Hepatocyte (in vitro differentiated cells): ENCODE data around the gene CUX1. TPM values are rescaled to one million over a fixed set of nuclear protein-coding genes. Genes with fewer than 3 reads are reported as not detected.
"Not testable (repeated sequence)": the region's sequence is repeated elsewhere in the genome, so short reads cannot be mapped to it uniquely, and the experiment has no call there.

Experiments used
- DNase-seq: peaks from one replicate; pipeline ENCODE4 v3.0.0-alpha.2; 2016; ENCODE audit warnings: low spot score
- H2AFZ ChIP-seq: fragments of 200-600 bp; sonication (generic); 2 replicates; pipeline ENCODE4 v1.6.0; 2016; ENCODE audit warnings: antibody characterized with exemption, mild to moderate bottlenecking
- H3K27ac ChIP-seq: fragments of 200-600 bp; sonication (generic); 2 replicates; pipeline ENCODE4 v1.5.1; 2016; ENCODE audit warnings: mild to moderate bottlenecking
- H3K27me3 ChIP-seq: fragments of 200-600 bp; sonication (generic); 2 replicates; pipeline ENCODE4 v1.6.1; 2016
- H3K36me3 ChIP-seq: fragments of 200-600 bp; sonication (generic); replicated peaks from 2 replicates; pipeline ENCODE4 v1.5.1; 2016; ENCODE audit warnings: low read depth; ENCODE audit not compliant: insufficient read depth
- H3K4me1 ChIP-seq: fragments of 200-600 bp; sonication (generic); 2 replicates; pipeline ENCODE4 v1.5.1; 2016; ENCODE audit warnings: mild to moderate bottlenecking, moderate library complexity; ENCODE audit not compliant: insufficient read depth
- H3K4me2 ChIP-seq: fragments of 200-600 bp; sonication (generic); 2 replicates; pipeline ENCODE4 v1.6.0; 2016
- H3K4me3 ChIP-seq: fragments of 200-600 bp; sonication (generic); 2 replicates; pipeline ENCODE4 v1.5.1; 2016; ENCODE audit warnings: mild to moderate bottlenecking
- H3K79me2 ChIP-seq: fragments of 200-600 bp; sonication (generic); 2 replicates; pipeline ENCODE4 v1.6.0; 2017; ENCODE audit warnings: mild to moderate bottlenecking
- H3K9me2 ChIP-seq: fragments of 200-600 bp; sonication (generic); replicated peaks from 2 replicates; pipeline ENCODE4 v1.6.0; 2017; ENCODE audit warnings: mild to moderate bottlenecking; ENCODE audit not compliant: insufficient read depth
- H3K9me3 ChIP-seq: fragments of 200-600 bp; sonication (generic); 2 replicates; pipeline ENCODE4 v1.5.1; 2016; ENCODE audit warnings: low read depth, mild to moderate bottlenecking
- H4K20me1 ChIP-seq: fragments of 200-600 bp; sonication (generic); 2 replicates; pipeline ENCODE4 v1.6.0; 2016; ENCODE audit warnings: mild to moderate bottlenecking; ENCODE audit not compliant: insufficient read depth, poor library complexity, severe bottlenecking
- CTCF ChIP-seq: fragments of 200-600 bp; sonication (generic); IDR thresholded peaks from 2 replicates; pipeline ENCODE4 v1.5.1; 2016; ENCODE audit warnings: antibody characterized with exemption, mild to moderate bottlenecking; ENCODE audit not compliant: poor library complexity
- EZH2 ChIP-seq: fragments of 200-600 bp; sonication (generic); IDR thresholded peaks from 2 replicates; pipeline ENCODE4 v1.6.1; 2016; ENCODE audit warnings: antibody characterized with exemption, mild to moderate bottlenecking, borderline replicate concordance
- EZH2phosphoT487 ChIP-seq: fragments of 200-600 bp; sonication (generic); IDR thresholded peaks from one replicate; pipeline ENCODE4 v1.6.1; 2018; ENCODE audit warnings: antibody characterized with exemption, mild to moderate bottlenecking, low read depth, moderate library complexity; ENCODE audit not compliant: unreplicated experiment, severe bottlenecking
- WGBS: methylation state at CpG from one replicate; pipeline ENCODE4 v1.1.6; 2016; ENCODE audit warnings: low lambda C conversion rate; ENCODE audit errors: missing lambda C conversion rate; 5-methylcytosine and 5-hydroxymethylcytosine counted together
- polyA plus RNA-seq: library from polyadenylated mRNA; unstranded; fragments of >200 nt; fragmentation: Nextera tagmentation; extraction: Ambion mirVana; gene quantifications from 2 replicates; pipeline ENCODE4 v1.2.1, GENCODE V29; 2016
- total RNA-seq: library from RNA; depleted of rRNA; stranded (reverse); fragments of >200 nt; gene quantifications from 2 replicates; pipeline ENCODE4 v1.2.3, GENCODE V29; 2014

Gene CUX1
- total and polyA plus RNA-seq, 2 experiments from 2014 or later: 60.1 to 76.8 TPM

- DNase-seq: peak; percentile 30
- TF ChIP-seq EZH2phosphoT487 (no peak), EZH2 (no peak), CTCF (no peak)
- Histone ChIP-seq H3K4me2 (no peak overlapping the region), H2AFZ (no peak overlapping the region), H3K79me2 (peaks cover 62% of the 10 kb centered on the region), H3K4me3 (no peak overlapping the region), H3K36me3 (no peaks in the 10 kb centered on the region), H3K4me1 (peaks cover 11% of the 10 kb centered on the region), H3K27me3 (no peaks in the 10 kb centered on the region), H3K9me3 (no peaks in the 10 kb centered on the region), H3K9me2 (no peaks in the 10 kb centered on the region), H3K27ac (peak overlapping the region; percentile 62), H4K20me1 (peaks cover 4% of the 10 kb centered on the region)
- WGBS: 93% methylated on average over 12 of the region's 12 CpGs
These were observed 191.3 kb downstream of the CUX1 start for GRCh38 chr7:102008535-102009262.

GRCh38 chr7:102009628-102010027 is 192.2 kb downstream of the CUX1 start:
- Histone ChIP-seq H3K9me2 (no peaks in the 10 kb centered on the region), H3K4me1 (peaks cover 6% of the 10 kb centered on the region), H3K4me2 (no peak overlapping the region), H2AFZ (no peak overlapping the region), H3K4me3 (no peak overlapping the region), H3K9me3 (no peaks in the 10 kb centered on the region), H3K79me2 (peaks cover 63% of the 10 kb centered on the region), H3K27ac (peak overlapping the region; percentile 68), H3K27me3 (no peaks in the 10 kb centered on the region), H3K36me3 (no peaks in the 10 kb centered on the region), H4K20me1 (peaks cover 4% of the 10 kb centered on the region)
- peak; percentile 53 for DNase-seq
- WGBS: 46% methylated on average over 5 of the region's 5 CpGs
- TF ChIP-seq CTCF: no peak
- no peak for TF ChIP-seq EZH2phosphoT487
- no peak for TF ChIP-seq EZH2

- H3K4me3 ChIP-seq, H3K9me2 ChIP-seq, H2AFZ ChIP-seq, DNase-seq, H4K20me1 ChIP-seq, H3K36me3 ChIP-seq, H3K4me1 ChIP-seq, H3K9me3 ChIP-seq, H3K27me3 ChIP-seq: not testable (repeated sequence)
- 84% methylated on average over 13 of the region's 13 CpGs for WGBS
- peak overlapping the region; percentile 80 for H3K27ac ChIP-seq
- H3K4me2 ChIP-seq: peak overlapping the region; percentile 56
- H3K79me2 ChIP-seq: peaks cover 56% of the 10 kb centered on the region
These were observed 194.8 kb downstream of the CUX1 start for GRCh38 chr7:102012112-102012830.

GRCh38 chr7:102012941-102013461 is 195.6 kb downstream of the CUX1 start:
- Histone ChIP-seq H3K4me1 (peaks cover 5% of the 10 kb centered on the region), H3K4me2 (peak overlapping the region; percentile 56), H3K4me3 (no peak overlapping the region), H3K79me2 (peaks cover 58% of the 10 kb centered on the region), H3K9me3 (no peaks in the 10 kb centered on the region), H2AFZ (no peak overlapping the region), H3K27ac (peak overlapping the region; percentile 80), H3K27me3 (no peaks in the 10 kb centered on the region), H3K36me3 (no peaks in the 10 kb centered on the region), H4K20me1 (no peaks in the 10 kb centered on the region), H3K9me2 (no peaks in the 10 kb centered on the region)
- DNase-seq: peak; percentile 36
- TF ChIP-seq EZH2: no peak
- TF ChIP-seq EZH2phosphoT487: no peak
- TF ChIP-seq CTCF: no peak
- 17% methylated on average over 9 of the region's 9 CpGs for WGBS
